Uterus (tissue), 2 donors: ENCODE data around the gene CAMK2B.

Experiments
- POLR2A ChIP-seq, 2 donors: fragments of 450-650 bp; IDR thresholded peaks; one replicate each; pipeline ENCODE4 v1.6.1; 2016; ENCODE audit warnings: antibody characterized with exemption in 2 of 2, mild to moderate bottlenecking in 1 of 2, moderate library complexity in 1 of 2
- TF ChIP-seq, protein P1 (sequence below), 4 experiments: fragments of 200-600 bp in 2 of 4; fragments of 450-650 bp in 2 of 4; sonication (generic) in 2 of 4; IDR thresholded peaks; one replicate each; pipeline ENCODE4 v1.5.1; 2016 to 2019; ENCODE audit warnings: antibody characterized with exemption in 4 of 4, mild to moderate bottlenecking in 2 of 4, moderate library complexity in 1 of 4

DNA sequence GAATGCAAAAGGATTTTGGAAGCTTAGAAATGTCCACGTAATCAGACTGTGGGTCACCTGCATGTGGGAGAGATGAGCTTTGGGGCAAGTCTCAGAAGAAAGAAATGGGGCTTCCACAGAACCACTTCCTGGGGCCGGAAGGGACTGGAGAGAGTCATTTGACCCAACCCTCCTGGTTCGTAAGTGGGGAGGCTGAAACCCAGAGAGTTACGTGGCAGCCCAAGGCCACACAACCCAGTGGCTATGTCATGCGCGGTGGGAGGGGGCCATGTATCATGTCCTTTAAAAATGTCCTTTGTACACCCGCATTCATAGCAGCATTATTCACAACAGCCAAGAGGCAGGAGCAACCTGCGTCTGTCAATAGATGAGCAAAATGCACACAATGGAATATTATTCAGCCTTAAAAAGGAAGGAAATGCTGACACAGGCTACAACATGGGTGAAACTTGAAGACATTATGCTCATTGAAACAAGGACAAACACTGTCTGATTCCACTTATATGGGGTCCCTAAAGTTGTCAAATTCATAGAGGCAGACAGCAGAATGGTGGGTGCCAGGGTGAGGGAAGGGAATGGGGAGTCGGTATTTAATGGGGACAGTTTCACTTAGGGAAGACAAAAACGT is 15.1 kb downstream of the CAMK2B start:
- TF ChIP-seq, protein P1, sequence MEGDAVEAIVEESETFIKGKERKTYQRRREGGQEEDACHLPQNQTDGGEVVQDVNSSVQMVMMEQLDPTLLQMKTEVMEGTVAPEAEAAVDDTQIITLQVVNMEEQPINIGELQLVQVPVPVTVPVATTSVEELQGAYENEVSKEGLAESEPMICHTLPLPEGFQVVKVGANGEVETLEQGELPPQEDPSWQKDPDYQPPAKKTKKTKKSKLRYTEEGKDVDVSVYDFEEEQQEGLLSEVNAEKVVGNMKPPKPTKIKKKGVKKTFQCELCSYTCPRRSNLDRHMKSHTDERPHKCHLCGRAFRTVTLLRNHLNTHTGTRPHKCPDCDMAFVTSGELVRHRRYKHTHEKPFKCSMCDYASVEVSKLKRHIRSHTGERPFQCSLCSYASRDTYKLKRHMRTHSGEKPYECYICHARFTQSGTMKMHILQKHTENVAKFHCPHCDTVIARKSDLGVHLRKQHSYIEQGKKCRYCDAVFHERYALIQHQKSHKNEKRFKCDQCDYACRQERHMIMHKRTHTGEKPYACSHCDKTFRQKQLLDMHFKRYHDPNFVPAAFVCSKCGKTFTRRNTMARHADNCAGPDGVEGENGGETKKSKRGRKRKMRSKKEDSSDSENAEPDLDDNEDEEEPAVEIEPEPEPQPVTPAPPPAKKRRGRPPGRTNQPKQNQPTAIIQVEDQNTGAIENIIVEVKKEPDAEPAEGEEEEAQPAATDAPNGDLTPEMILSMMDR (IDR thresholded peaks at IDR 0.05), result no peak
- no peak for TF ChIP-seq POLR2A (IDR thresholded peaks at IDR 0.05)
